Right lobe of liver (tissue), 4 donors: ENCODE results near the gene ELOB.

Experiments
- POLR2A ChIP-seq: fragments of 450-650 bp; IDR thresholded peaks from one replicate; pipeline ENCODE4 v1.6.1; 2017; ENCODE audit warnings: antibody characterized with exemption, mild to moderate bottlenecking
- TF ChIP-seq, protein P1 (sequence below), 4 donors: fragments of 200-600 bp in 3 of 4; fragments of 450-650 bp in 1 of 4; IDR thresholded peaks; one replicate each; pipeline versions ENCODE4 v1.5.1 to v1.8.0; 2016 to 2022; ENCODE audit warnings: antibody characterized with exemption in 4 of 4, mild to moderate bottlenecking in 2 of 4
- donor health status: DM: no; HTN: no; CAD: no.
- donor health status: DM: no; HTN: no; CAD: no.
- donor health status: DM: no; HTN: yes; CAD: no.

DNA sequence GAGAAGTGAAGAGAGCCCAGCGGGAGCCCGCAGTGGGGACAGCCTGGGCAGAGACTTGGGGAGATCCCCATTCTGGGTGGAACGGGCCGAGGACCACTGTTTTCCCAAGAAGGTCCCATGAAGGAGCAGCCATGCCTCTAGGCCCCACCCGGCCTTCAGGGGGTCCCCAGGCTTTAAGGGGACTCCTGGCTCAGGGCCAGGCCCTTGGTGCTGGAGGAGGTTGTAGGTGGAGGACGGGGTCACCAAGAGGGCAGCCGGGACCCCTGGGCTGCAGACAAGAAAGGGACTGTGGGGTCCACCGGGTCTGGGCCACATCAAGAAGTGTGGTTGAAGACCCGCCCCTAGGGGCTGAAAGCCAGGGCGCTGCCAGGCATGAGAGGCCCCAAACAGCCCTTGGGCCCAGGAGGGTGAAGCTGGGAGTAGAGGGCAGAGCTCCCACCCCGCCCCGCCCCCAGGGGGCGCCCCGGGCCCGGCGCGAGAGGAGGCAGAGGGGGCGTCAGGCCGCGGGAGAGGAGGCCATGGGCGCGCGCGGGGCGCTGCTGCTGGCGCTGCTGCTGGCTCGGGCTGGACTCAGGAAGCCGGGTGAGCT is 39.8 kb upstream of the ELOB start, which contains the start of gene PRSS21:
- no peak for TF ChIP-seq POLR2A
- TF ChIP-seq, protein P1, sequence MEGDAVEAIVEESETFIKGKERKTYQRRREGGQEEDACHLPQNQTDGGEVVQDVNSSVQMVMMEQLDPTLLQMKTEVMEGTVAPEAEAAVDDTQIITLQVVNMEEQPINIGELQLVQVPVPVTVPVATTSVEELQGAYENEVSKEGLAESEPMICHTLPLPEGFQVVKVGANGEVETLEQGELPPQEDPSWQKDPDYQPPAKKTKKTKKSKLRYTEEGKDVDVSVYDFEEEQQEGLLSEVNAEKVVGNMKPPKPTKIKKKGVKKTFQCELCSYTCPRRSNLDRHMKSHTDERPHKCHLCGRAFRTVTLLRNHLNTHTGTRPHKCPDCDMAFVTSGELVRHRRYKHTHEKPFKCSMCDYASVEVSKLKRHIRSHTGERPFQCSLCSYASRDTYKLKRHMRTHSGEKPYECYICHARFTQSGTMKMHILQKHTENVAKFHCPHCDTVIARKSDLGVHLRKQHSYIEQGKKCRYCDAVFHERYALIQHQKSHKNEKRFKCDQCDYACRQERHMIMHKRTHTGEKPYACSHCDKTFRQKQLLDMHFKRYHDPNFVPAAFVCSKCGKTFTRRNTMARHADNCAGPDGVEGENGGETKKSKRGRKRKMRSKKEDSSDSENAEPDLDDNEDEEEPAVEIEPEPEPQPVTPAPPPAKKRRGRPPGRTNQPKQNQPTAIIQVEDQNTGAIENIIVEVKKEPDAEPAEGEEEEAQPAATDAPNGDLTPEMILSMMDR (IDR thresholded peaks at IDR 0.05), result no peak
